ENCODE data around the gene HSPA6. TPM values are rescaled to one million over a fixed set of nuclear protein-coding genes. Genes with fewer than 3 reads are reported as not detected.
"Not testable (repeated sequence)": the region's sequence is repeated elsewhere in the genome, so short reads cannot be mapped to it uniquely, and the experiment has no call there.

The HSPA6 gene
- total RNA-seq, 2 donors from 2014 or later, result 0.37 to 0.41 TPM

- H3K27me3 Mint-ChIP-seq; H3K36me3 Mint-ChIP-seq (ENCODE audit: low read depth); H3K27ac Mint-ChIP-seq; ATAC-seq (replicated peaks); H3K4me3 Mint-ChIP-seq; H3K9me3 Mint-ChIP-seq: not testable (repeated sequence)
- H3K4me1 Mint-ChIP-seq, result peaks cover 17% of the 10 kb centered on the region
These were observed 31.8 kb downstream of the HSPA6 start for GRCh38 chr1:161556143-161556542.

GRCh38 chr1:161556990-161557389, 32.6 kb downstream of the HSPA6 start:
- not testable (repeated sequence) for H3K4me3 Mint-ChIP-seq; H3K9me3 Mint-ChIP-seq; ATAC-seq (replicated peaks); H3K27ac Mint-ChIP-seq; H3K36me3 Mint-ChIP-seq (ENCODE audit: low read depth); H3K27me3 Mint-ChIP-seq
- H3K4me1 Mint-ChIP-seq, result peaks cover 21% of the 10 kb centered on the region

DNA sequence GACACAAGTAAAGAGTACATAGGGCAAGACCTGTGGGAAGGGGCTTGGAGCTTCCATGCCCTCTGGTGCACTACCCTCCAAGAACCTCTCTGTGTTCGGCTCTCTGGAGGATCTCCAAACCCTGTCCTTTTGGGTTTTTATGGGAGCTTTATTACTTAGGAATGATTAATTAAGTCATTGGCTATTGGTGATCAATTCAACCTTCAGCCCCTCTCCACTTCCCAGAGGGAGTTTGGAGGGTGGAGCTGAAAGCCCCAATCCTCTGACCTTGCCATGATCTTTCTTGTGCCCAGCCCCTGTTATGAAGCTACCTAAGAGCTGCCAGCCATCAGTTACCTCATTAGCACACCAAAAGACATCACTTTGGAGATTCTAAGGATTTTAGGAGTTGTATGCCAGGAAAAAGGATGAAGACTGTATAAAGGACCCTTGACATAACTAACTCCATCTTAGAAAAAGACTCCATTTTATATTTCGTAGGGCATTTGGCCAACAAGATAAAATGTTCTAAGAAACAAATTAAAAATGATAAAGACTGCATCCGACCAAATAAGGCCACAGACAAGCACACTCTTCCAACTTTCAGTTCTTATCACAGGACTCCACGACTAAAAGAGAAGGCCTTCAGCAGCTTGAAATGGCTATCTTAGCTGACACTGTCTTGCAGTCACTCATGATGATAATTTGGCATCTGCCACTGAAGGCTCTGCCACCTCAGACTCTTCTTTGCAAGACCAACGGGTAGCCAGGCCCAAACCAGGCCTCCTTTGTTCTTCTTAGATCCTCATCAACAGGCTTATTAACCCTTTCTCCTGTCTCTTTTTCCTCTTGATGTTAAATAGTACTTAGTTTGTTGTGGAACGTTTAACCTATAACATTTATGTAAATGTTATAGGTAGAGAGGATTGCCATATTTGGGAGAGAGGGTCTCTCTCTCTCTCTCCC, 33.4 kb downstream of the HSPA6 start:
- ATAC-seq (replicated peaks); H3K4me3 Mint-ChIP-seq; H3K27me3 Mint-ChIP-seq; H3K36me3 Mint-ChIP-seq (ENCODE audit: low read depth); H3K9me3 Mint-ChIP-seq; H3K27ac Mint-ChIP-seq: not testable (repeated sequence)
- H3K4me1 Mint-ChIP-seq, result peaks cover 21% of the 10 kb centered on the region

DNA sequence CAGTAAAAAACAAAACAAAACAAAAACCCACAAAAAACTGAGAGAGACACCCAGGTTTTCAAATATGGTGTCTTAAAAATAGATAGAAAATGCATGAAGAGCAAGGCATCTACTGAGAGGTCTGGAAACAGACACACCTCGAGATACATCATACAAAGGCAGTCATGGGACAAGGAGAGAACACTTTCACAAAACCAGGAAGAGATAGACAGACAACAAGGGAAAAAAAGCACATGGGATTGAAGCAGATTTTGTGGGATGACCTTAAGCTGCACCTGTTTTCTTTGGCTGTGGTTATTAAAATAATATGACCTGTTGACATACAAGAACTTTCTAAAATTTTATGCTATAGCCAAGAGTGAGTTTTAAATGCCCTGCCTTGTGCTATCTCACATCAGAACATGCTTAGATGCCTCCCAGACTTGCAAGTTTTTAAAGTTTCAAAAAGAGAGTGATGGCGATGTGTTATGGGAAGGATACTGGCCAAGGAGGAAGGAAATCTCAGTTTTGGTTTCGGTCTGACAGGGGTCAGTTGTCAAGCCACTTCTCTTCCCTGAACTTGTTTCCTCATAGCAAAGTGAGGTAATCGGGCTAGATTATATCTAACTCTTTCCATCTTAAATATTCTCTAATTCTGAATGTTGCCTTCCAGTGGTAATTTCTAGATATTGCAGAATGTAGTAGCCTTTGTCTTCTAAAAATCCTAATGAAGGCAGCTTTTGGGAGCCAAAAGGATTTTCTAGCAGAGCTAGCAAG, 36.8 kb downstream of the HSPA6 start:
- not testable (repeated sequence) for H3K4me3 Mint-ChIP-seq

DNA sequence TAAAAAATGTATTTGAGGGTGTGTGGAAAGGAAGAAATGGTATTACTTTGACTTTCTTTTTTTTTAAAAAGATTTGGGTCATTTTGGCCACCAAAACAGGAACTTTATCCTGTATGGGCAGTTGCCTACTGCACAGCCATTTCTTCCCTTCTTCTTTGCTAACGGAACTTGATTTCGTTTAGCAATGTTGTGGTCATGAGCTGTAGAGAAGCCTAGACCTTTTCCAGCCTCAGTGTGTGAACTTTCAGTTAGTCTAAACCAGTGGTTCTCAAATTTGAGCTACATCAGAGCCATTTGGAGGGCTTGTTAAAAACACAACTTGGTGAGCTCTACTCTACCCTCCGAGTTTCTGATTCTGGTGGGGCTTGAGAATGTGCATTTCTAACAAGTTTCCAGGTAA, 38.1 kb downstream of the HSPA6 start:
- H3K4me1 Mint-ChIP-seq, result peaks cover 11% of the 10 kb centered on the region
- not testable (repeated sequence) for ATAC-seq (replicated peaks); H3K27ac Mint-ChIP-seq

More for the DNA sequence above, 36.8 kb downstream of the HSPA6 start:
- H3K4me1 Mint-ChIP-seq; H3K27me3 Mint-ChIP-seq; H3K9me3 Mint-ChIP-seq; H3K36me3 Mint-ChIP-seq (ENCODE audit: low read depth): not testable (repeated sequence)
- H3K27ac Mint-ChIP-seq, result peak overlapping the region; percentile 41
- peak; percentile 67 for ATAC-seq (replicated peaks)

GRCh38 chr1:161563522-161563921, 39.2 kb downstream of the HSPA6 start:
- H3K4me3 Mint-ChIP-seq; H3K36me3 Mint-ChIP-seq (ENCODE audit: low read depth); H3K27me3 Mint-ChIP-seq; ATAC-seq (replicated peaks); H3K9me3 Mint-ChIP-seq; H3K27ac Mint-ChIP-seq: not testable (repeated sequence)
- H3K4me1 Mint-ChIP-seq, result peaks cover 11% of the 10 kb centered on the region

More for the DNA sequence above, 38.1 kb downstream of the HSPA6 start:
- H3K36me3 Mint-ChIP-seq (ENCODE audit: low read depth); H3K9me3 Mint-ChIP-seq; H3K4me3 Mint-ChIP-seq; H3K27me3 Mint-ChIP-seq: not testable (repeated sequence)

DNA sequence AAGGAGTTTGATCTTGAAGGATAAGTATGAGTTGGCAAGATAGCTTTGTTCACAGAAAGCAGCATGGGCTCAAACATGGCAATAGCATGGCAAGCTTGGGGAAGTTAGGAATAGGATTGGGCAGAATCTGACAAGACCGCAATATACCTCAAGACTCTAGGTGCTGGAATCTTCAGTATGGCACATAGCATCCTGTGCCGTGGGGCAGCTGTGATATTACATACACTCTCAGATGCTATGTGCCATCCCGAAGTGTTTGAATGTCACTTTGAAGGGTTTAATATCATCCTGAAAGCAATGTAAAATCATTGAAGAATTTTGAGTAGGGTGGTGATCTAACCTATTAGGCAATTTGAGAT, 42.2 kb downstream of the HSPA6 start:
- H3K27me3 Mint-ChIP-seq, result peaks cover 10% of the 10 kb centered on the region
- not testable (repeated sequence) for H3K4me1 Mint-ChIP-seq; H3K9me3 Mint-ChIP-seq; ATAC-seq (replicated peaks); H3K27ac Mint-ChIP-seq; H3K36me3 Mint-ChIP-seq (ENCODE audit: low read depth); H3K4me3 Mint-ChIP-seq

- not testable (repeated sequence) for ATAC-seq (replicated peaks); H3K27me3 Mint-ChIP-seq; H3K4me1 Mint-ChIP-seq; H3K9me3 Mint-ChIP-seq; H3K4me3 Mint-ChIP-seq; H3K36me3 Mint-ChIP-seq (ENCODE audit: low read depth); H3K27ac Mint-ChIP-seq
These were observed 47.4 kb downstream of the HSPA6 start for GRCh38 chr1:161571703-161572102.

Other genes starting within 250 kb of the HSPA6 start
- gene MPZ, start 214.6 kb upstream of the HSPA6 start, total RNA-seq, result 10 to 100 TPM in 1 of 2 donors, 1 to 10 TPM in 1; 4.9 to 12.1 TPM
- gene SDHC, start 210.2 kb upstream of the HSPA6 start, total RNA-seq, result 100 to 1,000 TPM; 144 to 222 TPM
- gene CFAP126, start 156.7 kb upstream of the HSPA6 start, total RNA-seq, result 1 to 10 TPM in 1 of 2 donors, not detected in 1; 2.7 TPM
- gene FCGR2A, start 19.1 kb upstream of the HSPA6 start, total RNA-seq, result not detected
- gene FCGR3A, start 25.3 kb downstream of the HSPA6 start, total RNA-seq, result not detected
- not detected for gene FCGR3B, start 106.6 kb downstream of the HSPA6 start, total RNA-seq
- gene FCGR2B, start 138.6 kb downstream of the HSPA6 start, total RNA-seq, result under 1 TPM in 1 of 2 donors, not detected in 1; 0.13 TPM
- gene FCRLA, start 182.7 kb downstream of the HSPA6 start, total RNA-seq, result not detected
- not detected for gene FCRLB, start 197.0 kb downstream of the HSPA6 start, total RNA-seq
- 10 to 100 TPM; 12.0 to 16.7 TPM for gene DUSP12, start 225.2 kb downstream of the HSPA6 start, total RNA-seq
- gene ATF6, start 241.8 kb downstream of the HSPA6 start, total RNA-seq, result 10 to 100 TPM; 17.5 to 24.9 TPM

All from activated T-helper 17 cell treated with anti-CD3 and anti-CD28 coated beads, Interleukin-2, amount 50 U/mL, for 72 hours (primary cell).